Suprapubic skin (tissue), 4 donors: Measurements from ENCODE around the gene FRY.

Experiments used
- CTCF ChIP-seq, 2 donors: fragments of 200-600 bp in 1 of 2; fragments of 450-650 bp in 1 of 2; sonication (generic) in 1 of 2; IDR thresholded peaks; one replicate each; pipeline ENCODE4 v1.5.1; 2016 to 2019; ENCODE audit warnings: antibody characterized with exemption in 2 of 2, mild to moderate bottlenecking in 1 of 2, moderate library complexity in 1 of 2
- POLR2A ChIP-seq, 2 donors: fragments of 450-650 bp; IDR thresholded peaks; one replicate each; pipeline ENCODE4 v1.6.1; 2017; ENCODE audit warnings: antibody characterized with exemption in 2 of 2, mild to moderate bottlenecking in 2 of 2, moderate library complexity in 2 of 2
- POLR2AphosphoS5 ChIP-seq, 3 donors: sonication (generic); formaldehyde crosslinking; IDR thresholded peaks; one replicate each; pipeline ENCODE4 v1.6.1; 2017; ENCODE audit warnings: antibody characterized with exemption in 3 of 3

DNA sequence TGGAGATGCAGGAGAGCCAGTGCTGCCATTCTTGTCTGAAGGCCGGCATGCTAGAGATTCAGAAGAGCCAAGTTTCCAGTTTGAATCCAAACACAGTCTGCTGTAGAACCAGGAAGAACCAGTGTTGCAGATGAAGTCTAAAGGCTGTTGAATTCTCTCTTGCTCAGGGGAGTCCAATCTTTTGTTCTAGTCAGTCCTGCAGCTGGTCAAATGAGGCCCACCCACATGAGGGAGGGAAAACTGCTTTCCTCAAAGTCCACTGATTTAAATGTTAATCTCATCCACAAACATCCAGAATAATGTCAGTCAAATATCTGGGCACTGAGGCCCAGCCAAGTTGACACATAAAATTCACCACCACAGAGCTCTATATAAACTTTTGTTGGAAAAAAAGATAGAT, 136.6 kb downstream of the FRY start:
- TF ChIP-seq POLR2A (IDR thresholded peaks at IDR 0.05) (no peak), CTCF (IDR thresholded peaks at IDR 0.05) (no peak), POLR2AphosphoS5 (IDR thresholded peaks at IDR 0.05) (no peak)
